ENCODE results near the gene EMILIN1. TPM values are rescaled to one million over a fixed set of nuclear protein-coding genes. Genes with fewer than 3 reads are reported as not detected.

The EMILIN1 gene
- total RNA-seq, 2 donors from 2014 or later, result 41.1 to 46.6 TPM

DNA sequence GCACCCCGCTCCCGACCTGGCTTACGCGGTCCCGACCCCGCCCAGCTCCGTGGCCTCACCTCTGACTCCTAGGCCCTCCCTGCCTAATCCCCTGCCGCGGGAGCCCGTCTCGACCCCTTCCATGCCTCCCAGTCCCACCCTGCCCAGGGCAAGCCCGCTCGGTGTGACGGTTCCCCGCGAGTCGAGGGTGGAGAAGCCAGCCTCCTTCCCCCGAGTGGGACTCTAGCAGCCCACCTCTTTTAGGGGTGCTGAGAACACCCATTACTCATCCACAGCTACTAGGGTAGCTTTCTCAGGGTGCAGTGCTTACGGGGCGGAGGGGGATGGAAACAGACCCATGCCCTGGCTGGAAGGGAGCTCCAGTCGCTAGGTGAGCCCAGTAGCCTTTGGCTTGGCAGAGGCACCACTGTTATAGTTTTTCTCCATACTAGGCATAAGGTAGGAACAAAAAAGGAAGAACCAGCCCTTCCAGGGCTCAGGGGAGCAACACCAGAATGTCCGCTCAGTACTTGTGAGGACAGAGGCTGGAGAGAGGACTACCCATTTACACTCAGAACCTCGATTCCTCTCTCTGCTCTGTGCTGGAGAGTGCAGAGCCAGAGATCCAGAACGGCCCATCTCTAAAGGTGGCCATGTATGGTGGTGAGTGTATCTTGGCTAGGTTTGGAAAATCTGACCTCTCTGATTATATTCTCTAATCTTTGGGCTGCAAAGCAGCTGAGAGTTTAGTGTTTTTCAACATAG is 26.3 kb upstream of the EMILIN1 start:
- ATAC-seq, result no peak
- intact Hi-C loops (cut with DNase I), result loop anchor here in 1 of 2 donors (2.0 kb wide), 2 partner anchors 19 to 35 kb away; partner anchors contain the start of genes KHK and OST4

DNA sequence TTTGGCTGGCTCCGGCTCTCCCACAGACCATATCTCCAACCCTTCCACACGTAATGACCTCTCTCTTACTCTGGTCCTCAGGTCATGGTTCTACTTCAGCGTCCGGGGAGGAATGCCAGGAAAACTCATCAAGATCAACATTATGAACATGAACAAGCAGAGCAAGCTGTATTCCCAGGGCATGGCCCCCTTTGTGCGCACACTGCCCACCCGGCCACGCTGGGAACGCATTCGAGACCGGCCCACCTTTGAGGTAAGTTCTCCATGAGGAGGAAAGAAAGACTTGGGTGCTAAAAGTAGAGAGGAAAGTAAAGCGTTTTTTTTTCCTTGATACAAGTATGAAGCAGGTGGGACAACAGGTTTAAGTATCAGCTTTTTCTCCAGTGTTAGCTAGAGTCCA is 25.1 kb upstream of the EMILIN1 start:
- no peak for ATAC-seq
- no peak for DNase-seq
- intact Hi-C loops (cut with DNase I), result no loop called here

More for the DNA sequence above, 26.3 kb upstream of the EMILIN1 start:
- DNase-seq, result peak; percentile 62

- ATAC-seq, result no peak
- peak; percentile 1 for DNase-seq
- intact Hi-C loops (cut with DNase I), result no loop called here
Observed at GRCh38 chr2:27053776-27054175, 24.6 kb upstream of the EMILIN1 start.

DNA sequence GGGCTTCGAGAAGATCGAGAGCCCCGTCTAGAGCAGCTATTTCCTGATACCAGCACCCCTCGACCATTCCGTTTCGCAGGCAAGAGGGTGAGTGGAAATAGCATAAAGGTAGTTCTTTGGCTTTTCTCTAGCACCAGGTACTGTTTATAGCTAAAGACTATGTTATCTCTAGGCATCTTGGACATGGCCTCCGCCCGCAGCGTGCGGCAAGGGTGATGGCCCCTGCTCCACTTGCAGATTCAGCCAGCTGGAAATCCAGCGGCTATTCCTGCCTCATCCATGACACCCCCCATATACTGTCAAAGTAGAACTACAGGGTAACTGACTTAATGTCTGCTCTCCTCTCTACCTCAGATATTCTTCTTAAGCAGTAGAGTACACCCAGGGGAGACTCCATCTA is 23.7 kb upstream of the EMILIN1 start:
- intact Hi-C loops (cut with DNase I), result no loop called here
- peak; percentile 17 for DNase-seq
- no peak for ATAC-seq

DNA sequence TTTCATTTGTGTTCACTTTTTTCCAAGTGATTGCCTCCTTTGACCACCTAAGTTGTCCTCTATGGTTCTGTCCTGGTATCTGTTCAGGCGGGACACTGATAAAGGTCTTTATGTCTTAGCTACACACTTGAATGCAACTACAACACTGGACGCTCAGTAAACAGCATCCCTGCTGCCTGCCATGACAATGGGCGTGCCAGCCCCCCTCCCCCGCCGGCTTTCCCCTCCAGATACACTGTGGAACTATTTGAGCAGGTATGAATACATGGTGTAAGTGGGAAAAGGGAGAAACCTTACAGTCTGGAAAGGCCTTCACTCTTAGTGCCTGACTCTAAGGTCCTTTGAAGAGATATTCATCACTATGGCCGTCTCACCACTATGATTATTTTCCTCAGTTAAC is 21.2 kb upstream of the EMILIN1 start:
- DNase-seq, result peak; percentile 9
- no peak for ATAC-seq
- intact Hi-C loops (cut with DNase I), result no loop called here

GRCh38 chr2:27058210-27058609 is 20.2 kb upstream of the EMILIN1 start:
- DNase-seq (peak; percentile 4), ATAC-seq (no peak)
- intact Hi-C loops (cut with DNase I), result no loop called here

GRCh38 chr2:27059141-27059820 is 19.1 kb upstream of the EMILIN1 start:
- ATAC-seq, result peak; percentile 37 to 58
- DNase-seq, result peak; percentile 53
- intact Hi-C loops (cut with DNase I), result no loop called here

- intact Hi-C loops (cut with DNase I), result no loop called here
- DNase-seq (no peak), ATAC-seq (no peak)
Observed at GRCh38 chr2:27060323-27060722, 18.1 kb upstream of the EMILIN1 start.

GRCh38 chr2:27065128-27065527 is 13.3 kb upstream of the EMILIN1 start:
- intact Hi-C loops (cut with DNase I), result no loop called here
- ATAC-seq (no peak), DNase-seq (peak; percentile 7)

GRCh38 chr2:27067385-27067784 is 11.0 kb upstream of the EMILIN1 start:
- intact Hi-C loops (cut with DNase I), result no loop called here
- no peak for DNase-seq
- no peak for ATAC-seq

DNA sequence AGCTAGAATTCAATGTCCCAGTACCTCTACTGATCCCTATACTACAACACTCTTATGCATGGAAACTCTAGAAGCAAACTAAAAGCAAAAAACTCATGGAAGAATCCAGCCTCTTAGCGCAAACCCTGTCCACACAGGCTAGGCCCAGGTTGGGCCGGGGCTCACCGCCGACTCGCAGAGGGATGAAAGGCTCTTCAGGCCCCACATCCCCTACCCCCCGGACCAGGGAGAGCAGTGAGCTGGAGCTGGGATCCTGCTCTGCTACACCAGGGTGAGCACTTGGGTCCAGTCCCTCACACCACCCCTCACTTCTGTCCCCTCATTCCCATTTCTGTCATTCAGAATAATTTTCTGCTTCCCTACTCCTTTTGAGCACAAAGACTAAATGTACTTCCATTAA is 9.0 kb upstream of the EMILIN1 start:
- DNase-seq, result peak; percentile 5
- intact Hi-C loops (cut with DNase I), result no loop called here
- no peak for ATAC-seq

GRCh38 chr2:27069961-27070618 is 8.3 kb upstream of the EMILIN1 start:
- ATAC-seq (no peak), DNase-seq (peak; percentile 9)
- intact Hi-C loops (cut with DNase I), result loop anchor here in 1 of 2 donors (2.0 kb wide), 1 partner anchor 19 kb away; the partner anchor contains the start of gene AGBL5

- intact Hi-C loops (cut with DNase I), result loop anchor here in 1 of 2 donors (2.0 kb wide), 1 partner anchor 20 kb away; the partner anchor contains the start of gene AGBL5
- no peak for DNase-seq
- ATAC-seq, result peak; percentile 0
Observed at GRCh38 chr2:27070653-27071276, 7.7 kb upstream of the EMILIN1 start.

- intact Hi-C loops (cut with DNase I), result loop anchor here in 1 of 2 donors (2.0 kb wide), 1 partner anchor 21 kb away; the partner anchor contains the start of gene AGBL5
- peak; percentile 96 to 97 for ATAC-seq
- peak; percentile 96 for DNase-seq
Observed at GRCh38 chr2:27071277-27071989, 7.0 kb upstream of the EMILIN1 start, which contains the start of gene OST4. OST4 (minus strand) TSS chr2:27071654.

- ATAC-seq (peak; percentile 56 to 57), DNase-seq (peak; percentile 73)
- intact Hi-C loops (cut with DNase I), result loop anchor here in 1 of 2 donors (2.0 kb wide), 1 partner anchor 21 kb away; the partner anchor contains the start of gene AGBL5
Observed at GRCh38 chr2:27071990-27072830, 6.2 kb upstream of the EMILIN1 start.

DNA sequence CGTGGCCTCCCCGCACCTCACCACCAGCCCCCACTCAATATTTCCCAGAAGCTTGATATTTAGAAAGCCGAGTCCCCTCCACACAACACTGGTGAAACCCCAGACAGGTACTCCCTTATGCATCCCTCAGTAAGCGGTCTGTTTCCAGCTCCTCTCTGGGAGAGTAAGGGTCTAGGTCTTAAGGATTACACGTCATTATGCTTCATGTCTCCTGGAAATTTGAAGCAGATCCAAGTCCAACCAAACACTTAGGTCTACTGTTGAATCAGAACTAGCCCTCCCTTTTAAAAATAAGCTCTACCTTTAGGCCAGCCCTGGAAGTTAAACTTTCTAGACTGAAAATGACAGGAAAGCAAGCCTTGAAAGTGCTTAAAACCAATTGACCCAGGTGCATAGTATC is 5.5 kb upstream of the EMILIN1 start:
- ATAC-seq, result no peak
- DNase-seq, result no peak
- intact Hi-C loops (cut with DNase I), result no loop called here

- ATAC-seq (no peak), DNase-seq (no peak)
- intact Hi-C loops (cut with DNase I), result no loop called here
Observed at GRCh38 chr2:27073782-27074181, 4.6 kb upstream of the EMILIN1 start.

All from left cardiac atrium (tissue), 4 donors.